Measurements from ENCODE around the gene ADRM1. TPM values are rescaled to one million over a fixed set of nuclear protein-coding genes. Genes with fewer than 3 reads are reported as not detected.

ADRM1 gene
- total RNA-seq, 2 experiments from 2014 or later, result 154 TPM

GRCh38 chr20:62350098-62350628, 47.4 kb downstream of the ADRM1 start:
- POLR2A ChIA-PET, result no interaction called here

GRCh38 chr20:62350629-62351422, 48.0 kb downstream of the ADRM1 start:
- ChIA-PET POLR2A (no interaction called here), CTCF (interaction anchor here (0.6 kb wide), 1 partner anchor 32 kb away, joined by 3 read pairs; no protein-coding TSS in a partner anchor)

More at GRCh38 chr20:62350098-62350628, 47.4 kb downstream of the ADRM1 start:
- CTCF ChIA-PET, result no interaction called here

- ChIA-PET CTCF (no interaction called here), POLR2A (no interaction called here)
Observed at GRCh38 chr20:62351469-62352401, 48.9 kb downstream of the ADRM1 start.

- ChIA-PET POLR2A (no interaction called here), CTCF (no interaction called here)
Observed at GRCh38 chr20:62352402-62353288, 49.8 kb downstream of the ADRM1 start.

- ChIA-PET CTCF (no interaction called here), POLR2A (no interaction called here)
Observed at GRCh38 chr20:62353289-62354030, 50.7 kb downstream of the ADRM1 start.

GRCh38 chr20:62354031-62354808, 51.4 kb downstream of the ADRM1 start:
- CTCF ChIA-PET, result no interaction called here
- POLR2A ChIA-PET, result no interaction called here

GRCh38 chr20:62354811-62355341, 52.1 kb downstream of the ADRM1 start:
- ChIA-PET POLR2A (no interaction called here), CTCF (no interaction called here)

- POLR2A ChIA-PET, result no interaction called here
- CTCF ChIA-PET, result no interaction called here
Observed at GRCh38 chr20:62355516-62355877, 52.7 kb downstream of the ADRM1 start.

- ChIA-PET CTCF (no interaction called here), POLR2A (no interaction called here)
Observed at GRCh38 chr20:62355878-62356588, 53.2 kb downstream of the ADRM1 start.

GRCh38 chr20:62356589-62357186, 53.9 kb downstream of the ADRM1 start:
- ChIA-PET POLR2A (no interaction called here), CTCF (no interaction called here)

- CTCF ChIA-PET, result no interaction called here
Observed at GRCh38 chr20:62357187-62357667, 54.4 kb downstream of the ADRM1 start.

GRCh38 chr20:62357681-62358080, 54.9 kb downstream of the ADRM1 start:
- ChIA-PET POLR2A (no interaction called here), CTCF (no interaction called here)

More at GRCh38 chr20:62357187-62357667, 54.4 kb downstream of the ADRM1 start:
- POLR2A ChIA-PET, result no interaction called here

Other genes with a start within 250 kb of the ADRM1 start
- 10 to 100 TPM; 20.7 to 21.2 TPM for gene TAF4, start 237.1 kb upstream of the ADRM1 start, total RNA-seq
- gene LSM14B, start 180.5 kb upstream of the ADRM1 start, total RNA-seq, result 10 to 100 TPM; 34.6 to 35.3 TPM
- 100 to 1,000 TPM; 432 to 433 TPM for gene PSMA7, start 159.6 kb upstream of the ADRM1 start, total RNA-seq
- 10 to 100 TPM; 18.0 to 19.5 TPM for gene SS18L1, start 159.2 kb upstream of the ADRM1 start, total RNA-seq
- 10 to 100 TPM; 45.0 to 45.8 TPM for gene MTG2, start 120.0 kb upstream of the ADRM1 start, total RNA-seq
- not detected for gene HRH3, start 82.7 kb upstream of the ADRM1 start, total RNA-seq
- 10 to 100 TPM; 17.9 to 21.2 TPM for gene OSBPL2, start 64.5 kb upstream of the ADRM1 start, total RNA-seq
- 1 to 10 TPM in 1 of 2 experiments, under 1 TPM in 1; 0.30 to 1.0 TPM for gene LAMA5, start 64.3 kb downstream of the ADRM1 start, total RNA-seq
- gene RPS21, start 84.1 kb downstream of the ADRM1 start, total RNA-seq, result 1,000 to 10,000 TPM; 2,101 to 2,191 TPM
- gene CABLES2, start 104.3 kb downstream of the ADRM1 start, total RNA-seq, result 1 to 10 TPM; 7.7 to 8.8 TPM
- gene RBBP8NL, start 124.5 kb downstream of the ADRM1 start, total RNA-seq, result not detected
- not detected for gene GATA5, start 173.0 kb downstream of the ADRM1 start, total RNA-seq

All from activated CD8-positive, alpha-beta memory T cell treated with anti-CD3 and anti-CD28 coated beads for 36 hours (primary cell).